PFSK-1 (cell line): ENCODE measurements around the gene UBQLN3.

Experiments
- FOXP2 ChIP-seq: optimal IDR thresholded peaks from 2 replicates; pipeline ENCODE3; 2011; ENCODE audit warnings: borderline replicate concordance, control low read depth, inconsistent platforms; ENCODE audit not compliant: insufficient read depth; ENCODE audit errors: extremely low read length, extremely low read depth
- POLR2AphosphoS5 ChIP-seq: IDR thresholded peaks from 2 replicates; pipeline ENCODE4 v1.6.1; 2012; ENCODE audit warnings: low read depth, mild to moderate bottlenecking, control low read depth, low read length, moderate library complexity
- SIN3A ChIP-seq: IDR thresholded peaks from 2 replicates; pipeline ENCODE4 v1.6.1; 2012; ENCODE audit warnings: mild to moderate bottlenecking, low read length, moderate library complexity, borderline replicate concordance; ENCODE audit not compliant: insufficient read depth
- TAF1 ChIP-seq: IDR thresholded peaks from 2 replicates; pipeline ENCODE4 v1.6.1; 2012; ENCODE audit warnings: low read length, control low read depth, borderline replicate concordance; ENCODE audit not compliant: insufficient read depth
- TF ChIP-seq, protein P1 (sequence below), 2 experiments: IDR thresholded peaks; 2 replicates each; pipeline versions ENCODE4 v1.6.1 to v1.8.0; 2011 to 2012; ENCODE audit warnings: low read depth in 2 of 2, low read length in 2 of 2, control low read depth in 1 of 2, inconsistent platforms in 1 of 2, mild to moderate bottlenecking in 1 of 2, moderate library complexity in 1 of 2; ENCODE audit not compliant: insufficient read depth in 1 of 2

Gene UBQLN3

DNA sequence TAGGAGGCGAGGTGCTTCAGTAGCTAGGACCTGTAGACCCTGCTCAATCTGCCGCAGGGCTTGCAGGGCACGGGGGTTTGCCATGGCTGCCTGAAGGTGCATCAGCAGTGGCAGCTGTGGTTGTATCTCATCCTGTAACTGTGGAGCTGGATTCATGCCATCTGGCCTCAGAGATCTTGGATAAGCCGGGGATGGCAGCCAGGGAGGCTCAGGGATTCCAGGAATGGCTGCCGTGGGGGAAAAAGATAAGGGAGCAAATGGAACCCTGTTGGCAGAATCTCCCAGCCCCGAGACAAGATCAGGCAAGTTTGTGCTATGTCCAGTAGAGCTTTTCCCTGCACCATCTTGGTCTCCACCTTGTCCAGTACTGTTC, 1.8 kb downstream of the UBQLN3 start:
- TF ChIP-seq SIN3A (no peak), POLR2AphosphoS5 (no peak), TAF1 (no peak), FOXP2 (no peak)
- TF ChIP-seq, protein P1, sequence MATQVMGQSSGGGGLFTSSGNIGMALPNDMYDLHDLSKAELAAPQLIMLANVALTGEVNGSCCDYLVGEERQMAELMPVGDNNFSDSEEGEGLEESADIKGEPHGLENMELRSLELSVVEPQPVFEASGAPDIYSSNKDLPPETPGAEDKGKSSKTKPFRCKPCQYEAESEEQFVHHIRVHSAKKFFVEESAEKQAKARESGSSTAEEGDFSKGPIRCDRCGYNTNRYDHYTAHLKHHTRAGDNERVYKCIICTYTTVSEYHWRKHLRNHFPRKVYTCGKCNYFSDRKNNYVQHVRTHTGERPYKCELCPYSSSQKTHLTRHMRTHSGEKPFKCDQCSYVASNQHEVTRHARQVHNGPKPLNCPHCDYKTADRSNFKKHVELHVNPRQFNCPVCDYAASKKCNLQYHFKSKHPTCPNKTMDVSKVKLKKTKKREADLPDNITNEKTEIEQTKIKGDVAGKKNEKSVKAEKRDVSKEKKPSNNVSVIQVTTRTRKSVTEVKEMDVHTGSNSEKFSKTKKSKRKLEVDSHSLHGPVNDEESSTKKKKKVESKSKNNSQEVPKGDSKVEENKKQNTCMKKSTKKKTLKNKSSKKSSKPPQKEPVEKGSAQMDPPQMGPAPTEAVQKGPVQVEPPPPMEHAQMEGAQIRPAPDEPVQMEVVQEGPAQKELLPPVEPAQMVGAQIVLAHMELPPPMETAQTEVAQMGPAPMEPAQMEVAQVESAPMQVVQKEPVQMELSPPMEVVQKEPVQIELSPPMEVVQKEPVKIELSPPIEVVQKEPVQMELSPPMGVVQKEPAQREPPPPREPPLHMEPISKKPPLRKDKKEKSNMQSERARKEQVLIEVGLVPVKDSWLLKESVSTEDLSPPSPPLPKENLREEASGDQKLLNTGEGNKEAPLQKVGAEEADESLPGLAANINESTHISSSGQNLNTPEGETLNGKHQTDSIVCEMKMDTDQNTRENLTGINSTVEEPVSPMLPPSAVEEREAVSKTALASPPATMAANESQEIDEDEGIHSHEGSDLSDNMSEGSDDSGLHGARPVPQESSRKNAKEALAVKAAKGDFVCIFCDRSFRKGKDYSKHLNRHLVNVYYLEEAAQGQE (IDR thresholded peaks at IDR 0.05; ENCODE audit: insufficient read depth in 1 of 2, low read depth in 2 of 2, low read length in 2 of 2) = no peak

GRCh38 chr11:5507177-5507932, 2.4 kb downstream of the UBQLN3 start:
- TF ChIP-seq FOXP2 (no peak), TAF1 (no peak)

- TF ChIP-seq TAF1 = peak; percentile 42; the same call in 1 of the 2 replicates
- TF ChIP-seq POLR2AphosphoS5 = no peak
Observed at GRCh38 chr11:5505363-5506048, 4.3 kb downstream of the UBQLN3 start.

DNA sequence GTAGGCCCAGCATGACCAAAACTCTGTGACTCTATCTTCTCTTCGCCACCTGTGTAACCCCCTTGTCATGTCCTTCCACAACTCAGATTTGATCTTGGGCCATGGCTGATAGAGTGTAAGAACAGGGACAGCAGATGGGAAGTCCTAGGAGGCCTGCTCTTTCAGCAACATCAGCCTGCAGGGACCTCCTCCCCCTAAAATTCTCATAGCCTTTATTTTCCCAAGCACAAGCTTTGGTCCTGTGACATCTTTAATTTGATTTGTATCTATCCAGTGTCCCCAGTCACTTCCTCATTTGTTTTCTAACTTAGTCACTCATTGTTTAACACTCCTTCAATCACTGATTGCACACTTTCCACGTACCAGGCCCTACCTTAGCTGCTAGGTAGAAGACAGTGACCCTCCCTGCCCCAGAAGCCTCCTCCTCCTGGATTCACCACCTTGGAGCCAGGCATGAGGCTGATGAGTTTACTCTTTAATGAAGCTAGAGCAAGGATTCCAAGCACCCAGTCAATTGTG, 5.3 kb downstream of the UBQLN3 start:
- TF ChIP-seq, protein P1 (IDR thresholded peaks at IDR 0.05; ENCODE audit: insufficient read depth in 1 of 2, low read depth in 2 of 2, low read length in 2 of 2) = no peak
- TF ChIP-seq POLR2AphosphoS5 (no peak), FOXP2 (no peak), SIN3A (no peak), TAF1 (no peak)

DNA sequence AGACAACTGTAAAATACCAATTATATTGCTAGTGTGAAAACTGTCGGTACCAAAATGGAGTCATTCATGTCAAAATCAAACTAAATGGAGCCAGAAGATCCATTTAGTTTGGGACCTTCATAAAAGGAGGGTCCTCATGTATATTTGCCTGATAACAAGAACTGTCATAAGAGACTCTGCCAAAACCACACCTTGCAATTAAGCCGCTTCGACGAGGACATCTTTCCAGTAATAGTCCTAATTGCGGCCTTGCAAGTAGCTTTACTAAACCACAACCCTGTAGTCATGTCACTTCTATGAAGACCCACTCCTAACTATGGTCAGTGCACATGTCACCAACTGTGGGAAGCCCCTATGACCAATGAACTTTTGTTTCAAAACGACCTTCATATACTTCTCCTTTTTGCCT, 9.4 kb downstream of the UBQLN3 start:
- TF ChIP-seq SIN3A = no peak
- TF ChIP-seq TAF1 = no peak
- TF ChIP-seq, protein P1 (IDR thresholded peaks at IDR 0.05; ENCODE audit: insufficient read depth in 1 of 2, low read depth in 2 of 2, low read length in 2 of 2) = no peak

DNA sequence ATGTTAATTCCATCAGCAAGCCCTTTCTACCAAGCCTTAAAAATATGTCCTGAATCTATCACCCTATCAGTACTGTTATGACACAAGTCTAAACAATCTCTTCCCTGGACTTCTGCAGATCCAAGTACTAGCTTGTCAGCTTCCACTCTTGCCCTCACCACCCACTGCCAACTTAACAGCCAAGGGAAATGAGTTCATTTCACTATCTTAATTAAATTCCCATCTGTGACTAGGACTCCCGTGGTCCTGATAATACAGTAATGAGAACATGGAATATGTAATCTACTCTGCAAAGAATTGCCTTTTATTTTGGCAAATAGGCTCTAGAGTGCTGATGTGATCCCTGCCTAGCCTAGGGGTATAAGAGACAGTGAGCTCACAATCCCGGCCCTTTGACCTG, 10.1 kb downstream of the UBQLN3 start:
- no peak for TF ChIP-seq FOXP2
- no peak for TF ChIP-seq POLR2AphosphoS5
- TF ChIP-seq, protein P1 (IDR thresholded peaks at IDR 0.05; ENCODE audit: insufficient read depth in 1 of 2, low read depth in 2 of 2, low read length in 2 of 2) = no peak
- TF ChIP-seq TAF1 = no peak
- no peak for TF ChIP-seq SIN3A
